Central memory CD8-positive, alpha-beta T cell (primary cell): ENCODE data around the gene UQCRFS1.

ENCODE experiments used
- ATAC-seq: fragments of 150-1000 bp; cut with Tn5 transposase; replicated peaks from 2 replicates; pipeline ENCODE4 v1.10.0; 2022; ENCODE audit warnings: mild to moderate bottlenecking, moderate FRiP score, moderate number of reproducible peaks; ENCODE audit not compliant: poor library complexity, severe bottlenecking; ENCODE audit errors: extremely low read depth
- DNase-seq, 2 donors: peaks; one replicate each; pipeline ENCODE4 v3.0.0; 2021; ENCODE audit warnings: low spot score in 2 of 2
- H3K27ac Mint-ChIP-seq: one replicate; pipeline ENCODE4 v1.8.0; 2022; ENCODE audit warnings: low read depth, mild to moderate bottlenecking, moderate library complexity, mixed read lengths
- H3K27me3 Mint-ChIP-seq: one replicate; pipeline ENCODE4 v1.8.0; 2022; ENCODE audit warnings: mixed read lengths
- H3K36me3 Mint-ChIP-seq: one replicate; pipeline ENCODE4 v1.8.0; 2022; ENCODE audit warnings: mild to moderate bottlenecking, moderate library complexity, mixed read lengths; ENCODE audit not compliant: insufficient read depth
- H3K4me1 Mint-ChIP-seq: one replicate; pipeline ENCODE4 v1.8.0; 2022; ENCODE audit warnings: mixed read lengths
- H3K4me3 Mint-ChIP-seq: one replicate; pipeline ENCODE4 v1.8.0; 2022; ENCODE audit warnings: mild to moderate bottlenecking, moderate library complexity, mixed read lengths
- H3K9me3 Mint-ChIP-seq: one replicate; pipeline ENCODE4 v1.8.0; 2022; ENCODE audit warnings: mixed read lengths

The UQCRFS1 gene

GRCh38 chr19:29176981-29177754, 35.8 kb downstream of the UQCRFS1 start:
- no peak for ATAC-seq

GRCh38 chr19:29173896-29174295, 39.1 kb downstream of the UQCRFS1 start:
- peaks cover 33% of the 10 kb centered on the region for H3K9me3 Mint-ChIP-seq
- no peaks in the 10 kb centered on the region for H3K4me1 Mint-ChIP-seq
- H3K36me3 Mint-ChIP-seq: no peaks in the 10 kb centered on the region
- H3K27ac Mint-ChIP-seq: no peak overlapping the region
- DNase-seq (no peak), ATAC-seq (no peak)
- H3K4me3 Mint-ChIP-seq: no peak overlapping the region
- peaks cover 21% of the 10 kb centered on the region for H3K27me3 Mint-ChIP-seq

More at GRCh38 chr19:29176981-29177754, 35.8 kb downstream of the UQCRFS1 start:
- Mint-ChIP-seq H3K9me3 (peaks cover 33% of the 10 kb centered on the region), H3K4me1 (no peaks in the 10 kb centered on the region), H3K27ac (no peak overlapping the region), H3K4me3 (no peak overlapping the region), H3K36me3 (no peaks in the 10 kb centered on the region), H3K27me3 (peaks cover 9% of the 10 kb centered on the region)
- no peak for DNase-seq

GRCh38 chr19:29172302-29172701, 40.6 kb downstream of the UQCRFS1 start:
- ATAC-seq: no peak

GRCh38 chr19:29171525-29171924, 41.4 kb downstream of the UQCRFS1 start:
- ATAC-seq (no peak), DNase-seq (no peak)
- Mint-ChIP-seq H3K27me3 (peaks cover 21% of the 10 kb centered on the region), H3K36me3 (no peaks in the 10 kb centered on the region), H3K27ac (no peak overlapping the region), H3K9me3 (peaks cover 27% of the 10 kb centered on the region), H3K4me3 (no peak overlapping the region), H3K4me1 (no peaks in the 10 kb centered on the region)

More at GRCh38 chr19:29172302-29172701, 40.6 kb downstream of the UQCRFS1 start:
- Mint-ChIP-seq H3K27me3 (peaks cover 21% of the 10 kb centered on the region), H3K36me3 (no peaks in the 10 kb centered on the region), H3K9me3 (peaks cover 33% of the 10 kb centered on the region), H3K4me1 (no peaks in the 10 kb centered on the region), H3K27ac (no peak overlapping the region), H3K4me3 (no peak overlapping the region)
- DNase-seq: no peak

GRCh38 chr19:29170554-29170953, 42.4 kb downstream of the UQCRFS1 start:
- Mint-ChIP-seq H3K27me3 (peaks cover 21% of the 10 kb centered on the region), H3K9me3 (peaks cover 20% of the 10 kb centered on the region), H3K4me3 (no peak overlapping the region), H3K36me3 (no peaks in the 10 kb centered on the region), H3K4me1 (no peaks in the 10 kb centered on the region), H3K27ac (no peak overlapping the region)
- no peak for DNase-seq
- no peak for ATAC-seq

GRCh38 chr19:29162694-29163093, 50.3 kb downstream of the UQCRFS1 start:
- no peak for DNase-seq
- no peak overlapping the region for H3K27ac Mint-ChIP-seq
- H3K4me1 Mint-ChIP-seq: no peaks in the 10 kb centered on the region
- peaks cover 3% of the 10 kb centered on the region for H3K9me3 Mint-ChIP-seq
- peaks cover 34% of the 10 kb centered on the region for H3K27me3 Mint-ChIP-seq
- ATAC-seq: no peak
- no peaks in the 10 kb centered on the region for H3K36me3 Mint-ChIP-seq
- no peak overlapping the region for H3K4me3 Mint-ChIP-seq

GRCh38 chr19:29155683-29156082, 57.3 kb downstream of the UQCRFS1 start:
- DNase-seq: no peak
- no peaks in the 10 kb centered on the region for H3K4me1 Mint-ChIP-seq
- H3K36me3 Mint-ChIP-seq: no peaks in the 10 kb centered on the region
- no peak overlapping the region for H3K27ac Mint-ChIP-seq
- H3K4me3 Mint-ChIP-seq: no peak overlapping the region
- H3K9me3 Mint-ChIP-seq: peaks cover 28% of the 10 kb centered on the region
- peaks cover 25% of the 10 kb centered on the region for H3K27me3 Mint-ChIP-seq
- no peak for ATAC-seq
